Adrenal gland (tissue), 12 donors: ENCODE results near the gene NT5C3A. TPM values are rescaled to one million over a fixed set of nuclear protein-coding genes. Genes with fewer than 3 reads are reported as not detected.
A peak's percentile ranks its signal among the peaks of the same experiment; 100 is the strongest.

Experiments
- DNase-seq, 7 donors: peaks; one replicate each; pipeline ENCODE4 v3.0.0-alpha.2; 2019 to 2020
- H3K27ac ChIP-seq, 5 donors: fragments of 200-600 bp; sonication (generic) in 4 of 5; 1 replicate in 3 of 5; 2 replicates in 2 of 5; pipeline versions ENCODE4 v1.5.1 to v1.8.0; 2016 to 2020; ENCODE audit warnings: mild to moderate bottlenecking in 1 of 5
- H3K27me3 ChIP-seq: fragments of 200-600 bp; 2 replicates; pipeline ENCODE4 v1.8.0; 2021
- H3K36me3 ChIP-seq, 2 donors: fragments of 200-600 bp; replicated peaks in 1 of 2; 1 replicate in 1 of 2; 2 replicates in 1 of 2; pipeline versions ENCODE4 v1.5.1 to v1.8.0; 2018 to 2022
- H3K4me1 ChIP-seq, 2 donors: fragments of 200-600 bp; replicated peaks in 1 of 2; 1 replicate in 1 of 2; 2 replicates in 1 of 2; pipeline versions ENCODE4 v1.5.1 to v1.8.0; 2018 to 2021
- H3K4me3 ChIP-seq, 4 donors: fragments of 200-600 bp; sonication (generic) in 3 of 4; one replicate each; pipeline ENCODE4 v1.5.1; 2016 to 2018
- H3K9me3 ChIP-seq, 3 donors: fragments of 200-600 bp; sonication (generic) in 1 of 3; replicated peaks in 1 of 3; 1 replicate in 2 of 3; 2 replicates in 1 of 3; pipeline versions ENCODE4 v1.5.1 to v1.8.0; 2016 to 2021
- POLR2A ChIP-seq, 2 donors: fragments of 450-650 bp; IDR thresholded peaks; one replicate each; pipeline ENCODE4 v1.6.1; 2017; ENCODE audit warnings: antibody characterized with exemption in 2 of 2, mild to moderate bottlenecking in 2 of 2, moderate library complexity in 1 of 2
- WGBS, 4 donors: extraction: QIAGEN DNeasy Blood & Tissue Kit in 2 of 4; methylation state at CpG; one replicate each; pipeline versions ENCODE4 v1.1.5 to v1.1.7; 2013 to 2017; 5-methylcytosine and 5-hydroxymethylcytosine counted together
- intact Hi-C, 2 donors: fragments of 100-400 bp; cut with DNase I; formaldehyde crosslinking; loops; one replicate each; pipeline versions ENCODE4 v1.14.1 to v1.15.0; 2022 to 2023
- polyA plus RNA-seq, 3 donors: library from polyadenylated mRNA; stranded (reverse); fragments of 200-250 nt in 2 of 3; fragments of 350-450 nt in 1 of 3; fragmentation: Illumina TruSeq in 1 of 3; extraction: RNeasy Lipid Tissue Mini Kit (QIAGEN cat#74804) in 1 of 3; gene quantifications; one replicate each; pipeline ENCODE4 v1.2.3, GENCODE V29; 2013 to 2014
- total RNA-seq, 9 donors: library from RNA; depleted of rRNA in 4 of 9; stranded (reverse); fragments of >200 nt in 4 of 9; fragments of 120-200 nt in 1 of 9; fragmentation: NEBNext Ultra II Directional in 1 of 9; extraction: Animal tissue kit (Norgen Biotek cat#: 25700) in 1 of 9; gene quantifications; one replicate each; pipeline versions ENCODE4 v1.1.0 to v1.2.4, GENCODE V29; 2013 to 2023
- TF ChIP-seq, protein P1 (sequence below), 6 experiments: fragments of 450-650 bp in 4 of 6; fragments of 200-600 bp in 2 of 6; sonication (generic) in 1 of 6; IDR thresholded peaks; 1 replicate in 5 of 6; 2 replicates in 1 of 6; pipeline versions ENCODE4 v1.5.1 to v1.8.0; 2016 to 2021; ENCODE audit warnings: antibody characterized with exemption in 6 of 6, mild to moderate bottlenecking in 2 of 6, moderate library complexity in 1 of 6
- donor health status: healthy with polysubstance abuse.
- donor health status: Bipolar disorder and iron deficiency.
- donor health status: DM: yes; HTN: yes; CAD: no.
- donor health status: DM: no; HTN: no; CAD: no.
- donor health status: DM: no; HTN: no; CAD: no.
- donor health status: DM: yes; HTN: yes; CAD: no.

Gene NT5C3A
- total and polyA plus RNA-seq, 12 donors: 10.0 to 65.5 (median 22.6) TPM

- H3K27ac ChIP-seq: peak overlapping the region in 4 of 5 donors; percentile 35 to 76 (median 55)
- peaks cover 13 to 54% of the 10 kb centered on the region in 2 donors for H3K4me1 ChIP-seq
- H3K36me3 ChIP-seq: no peaks in the 10 kb centered on the region
- H3K9me3 ChIP-seq: no peaks in the 10 kb centered on the region
- DNase-seq: no peak
- no peaks in the 10 kb centered on the region for H3K27me3 ChIP-seq
- peak overlapping the region in 1 of 4 donors; percentile 60 for H3K4me3 ChIP-seq
- WGBS, 4 donors: 9 to 17% (median 12%) methylated on average over 2 of the region's 2 CpGs
- intact Hi-C loops: no loop called here
- TF ChIP-seq POLR2A (IDR thresholded peaks at IDR 0.05): no peak
- TF ChIP-seq, protein P1, sequence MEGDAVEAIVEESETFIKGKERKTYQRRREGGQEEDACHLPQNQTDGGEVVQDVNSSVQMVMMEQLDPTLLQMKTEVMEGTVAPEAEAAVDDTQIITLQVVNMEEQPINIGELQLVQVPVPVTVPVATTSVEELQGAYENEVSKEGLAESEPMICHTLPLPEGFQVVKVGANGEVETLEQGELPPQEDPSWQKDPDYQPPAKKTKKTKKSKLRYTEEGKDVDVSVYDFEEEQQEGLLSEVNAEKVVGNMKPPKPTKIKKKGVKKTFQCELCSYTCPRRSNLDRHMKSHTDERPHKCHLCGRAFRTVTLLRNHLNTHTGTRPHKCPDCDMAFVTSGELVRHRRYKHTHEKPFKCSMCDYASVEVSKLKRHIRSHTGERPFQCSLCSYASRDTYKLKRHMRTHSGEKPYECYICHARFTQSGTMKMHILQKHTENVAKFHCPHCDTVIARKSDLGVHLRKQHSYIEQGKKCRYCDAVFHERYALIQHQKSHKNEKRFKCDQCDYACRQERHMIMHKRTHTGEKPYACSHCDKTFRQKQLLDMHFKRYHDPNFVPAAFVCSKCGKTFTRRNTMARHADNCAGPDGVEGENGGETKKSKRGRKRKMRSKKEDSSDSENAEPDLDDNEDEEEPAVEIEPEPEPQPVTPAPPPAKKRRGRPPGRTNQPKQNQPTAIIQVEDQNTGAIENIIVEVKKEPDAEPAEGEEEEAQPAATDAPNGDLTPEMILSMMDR (IDR thresholded peaks at IDR 0.05): no peak
These were observed 23.9 kb downstream of the NT5C3A start for GRCh38 chr7:33038639-33039038.

- intact Hi-C loops: no loop called here
- DNase-seq: no peak
- 92 to 93% (median 92%) methylated on average over 2 of the region's 2 CpGs for WGBS, 4 donors
- Histone ChIP-seq H3K4me3 (no peak overlapping the region), H3K36me3 (no peaks in the 10 kb centered on the region), H3K27ac (no peak overlapping the region), H3K4me1 (peaks cover 13 to 37% of the 10 kb centered on the region in 2 donors), H3K9me3 (no peaks in the 10 kb centered on the region), H3K27me3 (no peaks in the 10 kb centered on the region)
- TF ChIP-seq, protein P1 (IDR thresholded peaks at IDR 0.05): no peak
- no peak for TF ChIP-seq POLR2A (IDR thresholded peaks at IDR 0.05)
These were observed 26.8 kb downstream of the NT5C3A start for GRCh38 chr7:33035776-33036175.

- no peaks in the 10 kb centered on the region for H3K27me3 ChIP-seq
- intact Hi-C loops: no loop called here
- TF ChIP-seq, protein P1 (IDR thresholded peaks at IDR 0.05): no peak
- TF ChIP-seq POLR2A (IDR thresholded peaks at IDR 0.05): no peak
- no peak overlapping the region for H3K4me3 ChIP-seq
- no peak for DNase-seq
- no peak overlapping the region for H3K27ac ChIP-seq
- H3K36me3 ChIP-seq: peaks cover 0 to 39% of the 10 kb centered on the region in 2 donors
- no peaks in the 10 kb centered on the region for H3K4me1 ChIP-seq
- H3K9me3 ChIP-seq: no peaks in the 10 kb centered on the region
- WGBS, 4 donors: 95 to 98% (median 97%) methylated on average over 4 of the region's 4 CpGs
These were observed 38.3 kb downstream of the NT5C3A start for GRCh38 chr7:33024189-33024757.

DNA sequence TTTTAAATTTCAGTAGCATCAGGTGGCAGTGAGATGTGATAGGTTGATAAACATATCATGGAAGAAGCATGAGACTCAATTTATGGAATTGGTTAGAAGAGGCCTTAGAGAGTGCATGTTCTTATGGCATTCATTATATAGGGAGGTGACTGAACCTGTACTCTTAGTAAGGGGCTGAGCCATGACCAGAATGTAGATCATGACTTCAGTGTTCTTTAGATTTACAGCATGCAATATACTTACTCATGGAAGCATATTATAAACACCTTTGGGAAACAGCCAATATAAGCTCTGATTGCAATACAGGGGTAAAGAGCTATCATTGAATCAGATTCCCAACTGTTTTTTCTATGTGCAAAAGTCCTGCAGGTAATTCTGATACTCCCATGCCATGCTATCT lies 50.2 kb downstream of the NT5C3A start:
- no peaks in the 10 kb centered on the region for H3K4me1 ChIP-seq
- H3K27me3 ChIP-seq: no peaks in the 10 kb centered on the region
- no peak overlapping the region for H3K27ac ChIP-seq
- H3K4me3 ChIP-seq: no peak overlapping the region
- intact Hi-C loops: no loop called here
- DNase-seq: no peak
- TF ChIP-seq, protein P1 (IDR thresholded peaks at IDR 0.05): no peak
- no peak for TF ChIP-seq POLR2A (IDR thresholded peaks at IDR 0.05)
- no peaks in the 10 kb centered on the region for H3K9me3 ChIP-seq
- H3K36me3 ChIP-seq: peaks cover 0 to 30% of the 10 kb centered on the region in 2 donors
